ENCODE data around the gene DGAT2L6.

- no peak for TF ChIP-seq CTCF (IDR thresholded peaks at IDR 0.05; ENCODE audit: insufficient read depth, low read length, poor library complexity, severe bottlenecking)
- no peak for TF ChIP-seq EZH2phosphoT487 (conservative IDR thresholded peaks at IDR 0.05; ENCODE audit: low read length)
Observed at GRCh38 chrX:70141373-70141772, 35.9 kb upstream of the DGAT2L6 start.

Data from SU-DHL-6 (cell line).